LNCaP clone FGC (cell line): Measurements from ENCODE around the gene MKX.

Experiments
- DNase-seq: peaks from one replicate; pipeline ENCODE4 v3.0.0-alpha.2; 2011; ENCODE audit warnings: low read depth
- H3K4me3 ChIP-seq: 2 replicates; pipeline ENCODE4 v1.5.1; 2011; ENCODE audit warnings: mild to moderate bottlenecking, low read depth, low read length, control low read depth
- CTCF ChIP-seq: IDR thresholded peaks from 2 replicates; pipeline ENCODE4 v1.5.1; 2012; ENCODE audit warnings: mild to moderate bottlenecking; ENCODE audit not compliant: control insufficient read depth, insufficient read depth; ENCODE audit errors: extremely low read depth

The MKX gene

GRCh38 chr10:27660268-27660667 lies 85.4 kb downstream of the MKX start:
- DNase-seq: no peak
- no peak overlapping the region for H3K4me3 ChIP-seq
- no peak for TF ChIP-seq CTCF

DNA sequence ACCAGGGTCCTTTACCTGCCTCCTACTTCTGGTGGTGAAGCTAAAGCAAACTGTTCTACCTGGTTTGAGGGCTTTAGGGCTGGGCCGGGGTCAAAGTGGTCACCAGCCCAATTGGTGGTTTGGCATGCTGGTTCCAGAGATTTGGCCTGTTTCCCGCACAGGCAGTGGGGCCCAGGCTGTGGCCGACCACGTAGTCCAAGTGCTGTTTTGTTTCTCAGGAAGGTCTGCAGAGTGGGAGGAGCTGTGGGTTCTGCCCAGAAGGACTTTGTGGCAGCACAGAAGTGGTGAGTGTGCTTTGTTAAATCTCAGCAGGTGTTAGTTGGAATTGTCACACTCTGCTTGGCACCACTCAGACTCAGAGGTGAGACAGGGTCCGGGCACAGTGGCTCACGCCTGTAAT lies 85.8 kb downstream of the MKX start:
- no peak for DNase-seq

GRCh38 chr10:27658788-27659187 lies 86.8 kb downstream of the MKX start:
- DNase-seq: no peak
- TF ChIP-seq CTCF: no peak

More for the DNA sequence above, 85.8 kb downstream of the MKX start:
- no peak for TF ChIP-seq CTCF
- no peak overlapping the region for H3K4me3 ChIP-seq

DNA sequence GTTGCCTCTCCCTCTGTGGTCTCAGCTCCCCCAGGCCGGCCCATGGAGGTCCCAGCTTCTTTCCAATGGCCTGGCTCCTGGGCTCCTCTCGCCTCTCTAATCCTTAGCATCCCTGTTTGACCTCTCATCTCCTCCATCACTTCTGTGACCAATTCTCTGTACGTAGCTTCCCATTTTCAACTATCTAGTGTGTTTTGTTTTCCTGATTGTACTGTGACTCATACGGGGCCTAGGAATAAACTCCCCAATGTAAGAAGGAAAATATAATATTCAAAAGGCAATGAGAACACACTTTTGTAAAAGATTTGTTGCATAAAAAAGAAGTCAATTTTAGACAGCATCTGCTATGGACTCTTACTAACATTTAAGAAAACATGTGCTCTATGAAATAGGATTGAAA lies 90.3 kb downstream of the MKX start:
- no peak for TF ChIP-seq CTCF
- no peak for DNase-seq
- no peak overlapping the region for H3K4me3 ChIP-seq

More at GRCh38 chr10:27658788-27659187, 86.8 kb downstream of the MKX start:
- H3K4me3 ChIP-seq: no peak overlapping the region

- DNase-seq: no peak
- TF ChIP-seq CTCF: no peak
- H3K4me3 ChIP-seq: no peak overlapping the region
These were observed 91.3 kb downstream of the MKX start for GRCh38 chr10:27654284-27654683.

- no peak overlapping the region for H3K4me3 ChIP-seq
- no peak for DNase-seq
- no peak for TF ChIP-seq CTCF
These were observed 98.9 kb downstream of the MKX start for GRCh38 chr10:27646604-27647175.

DNA sequence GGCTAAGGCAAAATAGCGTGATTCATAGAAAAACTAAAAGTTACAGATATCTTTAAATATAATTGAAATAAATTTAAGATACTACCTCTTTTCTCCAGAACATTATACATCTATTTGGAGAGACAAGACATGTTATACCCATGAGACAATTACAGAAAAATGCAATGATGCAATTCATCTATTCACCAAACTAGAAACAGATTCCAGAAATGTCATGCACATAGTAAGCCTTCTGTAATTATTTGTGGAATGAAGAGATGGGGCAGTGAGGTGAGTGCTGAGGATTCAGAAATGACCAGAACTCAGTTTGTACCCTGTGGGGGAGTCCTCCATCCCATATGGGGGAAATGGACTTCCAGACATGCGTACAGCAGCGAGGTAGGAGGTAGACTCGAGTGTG lies 99.4 kb downstream of the MKX start:
- no peak overlapping the region for H3K4me3 ChIP-seq
- no peak for TF ChIP-seq CTCF
- no peak for DNase-seq
